DND-41 (cell line): ENCODE measurements around the gene N4BP2.

Experiments used
- ATAC-seq: fragments of 200-7000 bp; cut with Tn5 transposase; 3 replicates; pipeline ENCODE4 v1.9.1; 2021; ENCODE audit warnings: low read depth; ENCODE audit not compliant: insufficient read depth
- DNase-seq: peaks from one replicate; pipeline ENCODE4 v3.0.0-alpha.2; 2020
- H2AFZ ChIP-seq: 2 replicates; pipeline ENCODE4 v1.6.0; 2012; ENCODE audit warnings: low read depth, low read length
- H3K27ac ChIP-seq: 2 replicates; pipeline ENCODE4 v1.5.1; 2012; ENCODE audit warnings: low read length, inconsistent platforms
- H3K27me3 ChIP-seq: fragments of 200-600 bp; sonication (generic); 2 replicates; pipeline ENCODE4 v1.6.0; 2012; ENCODE audit warnings: low read length, mild to moderate bottlenecking, inconsistent platforms; ENCODE audit not compliant: insufficient read depth, poor library complexity
- H3K36me3 ChIP-seq: 2 replicates; pipeline ENCODE4 v1.5.1; 2012; ENCODE audit warnings: low read length, inconsistent platforms; ENCODE audit not compliant: insufficient read depth
- H3K4me1 ChIP-seq: 2 replicates; pipeline ENCODE4 v1.5.1; 2012; ENCODE audit warnings: mild to moderate bottlenecking, low read length; ENCODE audit not compliant: insufficient read depth
- H3K4me2 ChIP-seq: 2 replicates; pipeline ENCODE4 v1.6.0; 2012; ENCODE audit warnings: mild to moderate bottlenecking, moderate library complexity, low read length, inconsistent platforms; ENCODE audit not compliant: insufficient read depth
- H3K4me3 ChIP-seq, 2 experiments: fragments of 200-600 bp in 1 of 2; shearing (Covaris generic) in 1 of 2; 2 replicates each; pipeline ENCODE4 v1.5.1; 2012 to 2016; ENCODE audit warnings: inconsistent platforms in 2 of 2, low read length in 2 of 2, mild to moderate bottlenecking in 2 of 2, low read depth in 1 of 2, moderate library complexity in 1 of 2
- H3K79me2 ChIP-seq: 2 replicates; pipeline ENCODE4 v1.6.0; 2012; ENCODE audit warnings: low read length, inconsistent platforms; ENCODE audit not compliant: insufficient read depth
- H3K9ac ChIP-seq: 2 replicates; pipeline ENCODE4 v1.6.0; 2012; ENCODE audit warnings: low read depth, mild to moderate bottlenecking, inconsistent platforms, low read length, moderate library complexity
- H3K9me3 ChIP-seq: 2 replicates; pipeline ENCODE4 v1.5.1; 2012; ENCODE audit warnings: low read length, moderate library complexity, mild to moderate bottlenecking, inconsistent platforms; ENCODE audit not compliant: insufficient read depth, severe bottlenecking
- H4K20me1 ChIP-seq: 2 replicates; pipeline ENCODE4 v1.6.0; 2012; ENCODE audit warnings: low read length; ENCODE audit not compliant: insufficient read depth
- CTCF ChIP-seq: IDR thresholded peaks from 2 replicates; pipeline ENCODE4 v1.5.1; 2012; ENCODE audit warnings: borderline replicate concordance, low read length, moderate library complexity, mild to moderate bottlenecking; ENCODE audit not compliant: poor library complexity, severe bottlenecking; ENCODE audit errors: extremely low read depth
- EZH2 ChIP-seq: IDR thresholded peaks from 3 replicates; pipeline ENCODE4 v1.6.1; 2012; ENCODE audit warnings: borderline replicate concordance, low read depth, mild to moderate bottlenecking, moderate library complexity, low read length, inconsistent platforms; ENCODE audit not compliant: severe bottlenecking

N4BP2 gene

DNA sequence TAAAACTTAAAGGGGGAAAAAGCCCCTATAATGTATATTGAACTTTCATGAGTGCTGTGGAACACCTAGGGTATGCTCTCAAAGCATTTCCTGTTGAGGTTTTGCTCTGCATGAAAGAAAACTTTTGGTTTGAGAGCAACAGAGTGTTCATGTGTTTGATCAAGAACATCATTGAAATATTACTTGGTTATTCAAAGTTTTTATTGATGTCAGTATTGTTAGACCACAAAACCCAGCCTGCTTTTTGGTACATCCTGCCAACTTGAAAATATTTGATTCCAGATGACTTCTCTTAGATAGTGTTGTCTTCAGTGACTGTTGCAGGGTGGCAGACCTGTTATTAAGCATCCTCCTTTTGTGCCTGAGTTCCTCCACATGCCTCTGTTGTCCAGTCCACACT is 68.0 kb downstream of the N4BP2 start:
- no peak overlapping the region for H3K9ac ChIP-seq
- H3K36me3 ChIP-seq: peaks cover 47% of the 10 kb centered on the region
- no peaks in the 10 kb centered on the region for H3K9me3 ChIP-seq
- no peaks in the 10 kb centered on the region for H3K27me3 ChIP-seq
- peak; percentile 34 for DNase-seq
- no peak overlapping the region for H2AFZ ChIP-seq
- H4K20me1 ChIP-seq: 0 out of 2 replicates have a peak, but pooled peaks cover 3% of the 10 kb centered on the region
- H3K4me2 ChIP-seq: no peak overlapping the region
- H3K79me2 ChIP-seq: no peaks in the 10 kb centered on the region
- TF ChIP-seq CTCF (no peak), EZH2 (no peak)
- ATAC-seq: peak; percentile 92
- no peak overlapping the region for H3K4me3 ChIP-seq
- peak overlapping the region; percentile 75 for H3K27ac ChIP-seq
- peaks cover 16% of the 10 kb centered on the region for H3K4me1 ChIP-seq

- H3K9me3 ChIP-seq: no peaks in the 10 kb centered on the region
- H3K36me3 ChIP-seq: peaks cover 61% of the 10 kb centered on the region
- H3K9ac ChIP-seq: no peak overlapping the region
- no peak overlapping the region for H3K4me2 ChIP-seq
- no peaks in the 10 kb centered on the region for H4K20me1 ChIP-seq
- TF ChIP-seq CTCF: no peak
- TF ChIP-seq EZH2: no peak
- H3K79me2 ChIP-seq: no peaks in the 10 kb centered on the region
- H3K27ac ChIP-seq: no peak overlapping the region
- no peaks in the 10 kb centered on the region for H3K4me1 ChIP-seq
- H3K27me3 ChIP-seq: no peaks in the 10 kb centered on the region
- no peak overlapping the region for H2AFZ ChIP-seq
- H3K4me3 ChIP-seq: no peak overlapping the region
- no peak for ATAC-seq
- no peak for DNase-seq
Measured at GRCh38 chr4:40130401-40131036, 73.9 kb downstream of the N4BP2 start.

- Histone ChIP-seq H3K9ac (no peak overlapping the region), H3K27ac (no peak overlapping the region), H3K9me3 (no peaks in the 10 kb centered on the region), H3K4me3 (no peak overlapping the region), H3K4me1 (no peaks in the 10 kb centered on the region), H3K79me2 (0 out of 2 replicates have a peak, but pooled peaks cover 3% of the 10 kb centered on the region), H3K27me3 (no peaks in the 10 kb centered on the region), H4K20me1 (no peaks in the 10 kb centered on the region), H3K36me3 (peaks cover 70% of the 10 kb centered on the region), H2AFZ (no peak overlapping the region), H3K4me2 (no peak overlapping the region)
- TF ChIP-seq CTCF (no peak), EZH2 (no peak)
- DNase-seq (no peak), ATAC-seq (no peak)
Measured at GRCh38 chr4:40132816-40133215, 76.2 kb downstream of the N4BP2 start.
